GM23338 (cell line): Measurements from ENCODE around the gene NNT. TPM values are rescaled to one million over a fixed set of nuclear protein-coding genes. Genes with fewer than 3 reads are reported as not detected.
"Not testable (repeated sequence)": the region's sequence is repeated elsewhere in the genome, so short reads cannot be mapped to it uniquely, and the experiment has no call there.

Experiments used
- ATAC-seq: fragments of 200-7000 bp; cut with Tn5 transposase; 3 replicates; pipeline ENCODE4 v1.9.1; 2020
- DNase-seq: peaks from one replicate; pipeline ENCODE4 v3.0.0-alpha.2; 2015; ENCODE audit warnings: low spot score
- H2AFZ ChIP-seq: fragments of 200-600 bp; sonication (generic); 2 replicates; pipeline ENCODE4 v1.8.0; 2016; ENCODE audit warnings: antibody characterized with exemption, mild to moderate bottlenecking, moderate library complexity
- H3F3A ChIP-seq: fragments of 200-600 bp; sonication (generic); replicated peaks from 2 replicates; pipeline ENCODE4 v1.8.0; 2017; ENCODE audit warnings: antibody characterized with exemption, mixed run types, low read depth
- H3K27ac ChIP-seq: fragments of 200-600 bp; sonication (generic); 2 replicates; pipeline ENCODE4 v1.6.1; 2016; ENCODE audit warnings: low read depth
- H3K27me3 ChIP-seq: fragments of 200-600 bp; sonication (generic); 2 replicates; pipeline ENCODE4 v1.8.0; 2016; ENCODE audit warnings: mild to moderate bottlenecking, mixed run types, moderate library complexity; ENCODE audit not compliant: insufficient read depth
- H3K36me3 ChIP-seq: fragments of 200-600 bp; sonication (generic); 2 replicates; pipeline ENCODE4 v1.8.0; 2016; ENCODE audit warnings: mild to moderate bottlenecking; ENCODE audit not compliant: insufficient read depth
- H3K4me1 ChIP-seq: fragments of 200-600 bp; sonication (generic); 2 replicates; pipeline ENCODE4 v1.8.0; 2016; ENCODE audit warnings: mild to moderate bottlenecking, moderate library complexity; ENCODE audit not compliant: insufficient read depth
- H3K4me2 ChIP-seq: fragments of 200-600 bp; sonication (generic); 2 replicates; pipeline ENCODE4 v1.7.1; 2017; ENCODE audit warnings: mixed run types
- H3K4me3 ChIP-seq: fragments of 200-600 bp; sonication (generic); 2 replicates; pipeline ENCODE4 v1.6.1; 2016; ENCODE audit warnings: mixed run types
- H3K79me2 ChIP-seq: fragments of 200-600 bp; sonication (generic); replicated peaks from 2 replicates; pipeline ENCODE4 v1.8.0; 2017; ENCODE audit warnings: mild to moderate bottlenecking; ENCODE audit not compliant: insufficient read depth
- H3K9me2 ChIP-seq: fragments of 200-600 bp; sonication (generic); 2 replicates; pipeline ENCODE4 v1.8.0; 2017; ENCODE audit not compliant: insufficient read depth
- H4K20me1 ChIP-seq: fragments of 200-600 bp; sonication (generic); replicated peaks from 2 replicates; pipeline ENCODE4 v1.8.0; 2017; ENCODE audit warnings: mild to moderate bottlenecking; ENCODE audit not compliant: insufficient read depth
- H3K27ac Mint-ChIP-seq: 2 replicates; pipeline ENCODE4 v1.8.0; 2020; ENCODE audit warnings: inconsistent platforms, mild to moderate bottlenecking, moderate library complexity, mixed read lengths
- H3K27me3 Mint-ChIP-seq: 3 replicates; pipeline ENCODE4 v1.8.0; 2022; ENCODE audit warnings: low read depth, mild to moderate bottlenecking, moderate library complexity, mixed read lengths, inconsistent platforms; ENCODE audit not compliant: insufficient read depth, poor library complexity
- H3K36me3 Mint-ChIP-seq: 3 replicates; pipeline ENCODE4 v1.8.0; 2021; ENCODE audit warnings: low read depth, mild to moderate bottlenecking, inconsistent platforms, moderate library complexity, mixed read lengths
- H3K4me1 Mint-ChIP-seq: 3 replicates; pipeline ENCODE4 v1.8.0; 2020; ENCODE audit warnings: mild to moderate bottlenecking, inconsistent platforms, mixed read lengths
- H3K4me3 Mint-ChIP-seq: 3 replicates; pipeline ENCODE4 v1.8.0; 2021; ENCODE audit warnings: moderate library complexity, mild to moderate bottlenecking, inconsistent platforms, mixed read lengths
- H3K9me3 Mint-ChIP-seq: 3 replicates; pipeline ENCODE4 v1.8.0; 2020; ENCODE audit warnings: moderate library complexity, mild to moderate bottlenecking, inconsistent platforms, mixed read lengths
- CREB1 ChIP-seq: fragments of 250-450 bp; sonication (Bioruptor Pico); IDR thresholded peaks from 2 replicates; pipeline ENCODE4 v1.5.0; 2020; ENCODE audit warnings: low read depth, mild to moderate bottlenecking, moderate library complexity
- EZH2 ChIP-seq: fragments of 200-600 bp; sonication (generic); IDR thresholded peaks from one replicate; pipeline ENCODE4 v1.8.0; 2017; ENCODE audit warnings: antibody characterized with exemption, mild to moderate bottlenecking, low read depth; ENCODE audit not compliant: unreplicated experiment
- JUNB ChIP-seq: IDR thresholded peaks from one replicate; pipeline ENCODE4 v1.6.1; 2016; ENCODE audit warnings: antibody characterized with exemption; ENCODE audit not compliant: unreplicated experiment
- NANOG ChIP-seq: IDR thresholded peaks from 2 replicates; pipeline ENCODE4 v1.6.1; 2016; ENCODE audit warnings: antibody characterized with exemption, borderline replicate concordance
- POLR2AphosphoS5 ChIP-seq: IDR thresholded peaks from 2 replicates; pipeline ENCODE4 v1.6.1; 2016; ENCODE audit warnings: antibody characterized with exemption, low read depth
- STAT1 ChIP-seq: IDR thresholded peaks from one replicate; pipeline ENCODE4 v1.6.1; 2016; ENCODE audit warnings: antibody characterized with exemption; ENCODE audit not compliant: unreplicated experiment
- polyA plus RNA-seq: library from polyadenylated mRNA; unstranded; fragments of >200 nt; fragmentation: Nextera tagmentation; extraction: Ambion mirVana; gene quantifications from 2 replicates; pipeline ENCODE4 v1.2.1, GENCODE V29; 2016
- total RNA-seq: library from RNA; depleted of rRNA; stranded (reverse); fragments of >200 nt; shearing (Covaris generic); gene quantifications from 2 replicates; pipeline ENCODE4 v1.2.3, GENCODE V29; 2014
- TF ChIP-seq, protein P1 (sequence below): fragments of 250-450 bp; sonication (Bioruptor Pico); IDR thresholded peaks from 2 replicates; pipeline ENCODE4 v1.5.0; 2020; ENCODE audit warnings: mild to moderate bottlenecking, moderate library complexity
- TF ChIP-seq, protein P2 (sequence below): IDR thresholded peaks from 2 replicates; pipeline ENCODE4 v1.6.1; 2016; ENCODE audit warnings: antibody characterized with exemption
- TF ChIP-seq, protein P3 (sequence below), 2 experiments: fragments of 200-600 bp in 1 of 2; sonication (generic) in 1 of 2; conservative IDR thresholded peaks; 2 replicates each; pipeline versions ENCODE4 v1.5.1 to v1.6.1; 2016 to 2017; ENCODE audit warnings: antibody characterized with exemption in 2 of 2, low read depth in 2 of 2, mild to moderate bottlenecking in 2 of 2, moderate library complexity in 1 of 2
- TF ChIP-seq, protein P4 (sequence below): IDR thresholded peaks from one replicate; pipeline ENCODE4 v1.6.1; 2018; ENCODE audit warnings: antibody characterized with exemption; ENCODE audit not compliant: unreplicated experiment

The NNT gene
- total and polyA plus RNA-seq, 2 experiments from 2014 or later: 10.8 to 15.9 TPM

DNA sequence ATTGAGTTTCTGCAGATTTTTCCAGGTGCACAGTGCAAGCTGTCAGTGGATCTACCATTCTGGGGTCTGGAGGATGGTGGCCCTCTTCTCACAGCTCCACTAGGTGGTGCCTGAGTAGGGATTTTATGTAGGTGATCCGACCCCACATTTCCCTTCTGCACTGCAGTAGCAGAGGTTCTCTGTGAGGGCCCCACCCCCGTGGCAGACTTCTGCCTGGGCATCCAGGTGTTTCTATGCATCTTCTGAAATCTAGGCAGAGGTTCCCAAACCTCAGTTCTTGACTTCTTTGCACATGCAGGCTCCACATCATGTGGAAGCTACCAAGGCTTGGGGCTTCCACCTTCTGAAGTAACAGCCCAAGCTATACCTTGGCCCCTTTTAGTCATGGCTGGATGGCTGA is 93.5 kb downstream of the NNT start:
- H3F3A ChIP-seq, H3K4me1 Mint-ChIP-seq, H3K27me3 ChIP-seq, H3K27me3 Mint-ChIP-seq, H3K4me2 ChIP-seq, H2AFZ ChIP-seq, H3K79me2 ChIP-seq, H3K4me3 ChIP-seq, H3K4me1 ChIP-seq, H4K20me1 ChIP-seq, H3K36me3 ChIP-seq, H3K27ac Mint-ChIP-seq, H3K27ac ChIP-seq, ATAC-seq, H3K4me3 Mint-ChIP-seq, H3K9me2 ChIP-seq: not testable (repeated sequence)
- peaks cover 31% of the 10 kb centered on the region for H3K9me3 Mint-ChIP-seq
- DNase-seq: peak; percentile 5
- H3K36me3 Mint-ChIP-seq: peaks cover 35% of the 10 kb centered on the region

DNA sequence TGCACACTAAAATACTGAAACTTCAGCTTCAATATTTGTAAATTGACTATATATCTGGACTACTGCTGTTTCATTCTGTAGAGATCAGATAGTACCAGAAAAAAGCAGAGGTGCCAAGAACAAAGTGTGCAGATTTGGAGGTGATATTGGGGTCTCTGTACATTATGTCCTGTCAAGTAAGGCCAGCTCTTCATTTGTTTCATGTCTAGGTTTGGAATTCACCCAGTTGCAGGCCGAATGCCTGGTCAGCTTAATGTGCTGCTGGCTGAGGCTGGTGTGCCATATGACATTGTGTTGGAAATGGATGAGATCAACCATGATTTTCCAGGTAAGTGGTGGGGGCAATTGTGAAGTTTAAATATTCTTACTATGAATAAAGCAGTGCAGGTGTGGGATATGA is 96.9 kb downstream of the NNT start:
- Mint-ChIP-seq H3K36me3 (peaks cover 25% of the 10 kb centered on the region), H3K4me3 (no peak overlapping the region), H3K27me3 (no peaks in the 10 kb centered on the region), H3K27ac (no peak overlapping the region), H3K4me1 (no peaks in the 10 kb centered on the region), H3K9me3 (peaks cover 24% of the 10 kb centered on the region)
- Histone ChIP-seq H2AFZ (no peak overlapping the region), H3K4me3 (no peak overlapping the region), H3K27ac (no peak overlapping the region), H3K4me1 (no peaks in the 10 kb centered on the region), H4K20me1 (no peaks in the 10 kb centered on the region), H3K36me3 (no peaks in the 10 kb centered on the region), H3K27me3 (no peaks in the 10 kb centered on the region), H3K4me2 (no peak overlapping the region), H3K79me2 (no peaks in the 10 kb centered on the region), H3F3A (no peaks in the 10 kb centered on the region), H3K9me2 (no peaks in the 10 kb centered on the region)
- DNase-seq (no peak), ATAC-seq (no peak)
- TF ChIP-seq, protein P1, sequence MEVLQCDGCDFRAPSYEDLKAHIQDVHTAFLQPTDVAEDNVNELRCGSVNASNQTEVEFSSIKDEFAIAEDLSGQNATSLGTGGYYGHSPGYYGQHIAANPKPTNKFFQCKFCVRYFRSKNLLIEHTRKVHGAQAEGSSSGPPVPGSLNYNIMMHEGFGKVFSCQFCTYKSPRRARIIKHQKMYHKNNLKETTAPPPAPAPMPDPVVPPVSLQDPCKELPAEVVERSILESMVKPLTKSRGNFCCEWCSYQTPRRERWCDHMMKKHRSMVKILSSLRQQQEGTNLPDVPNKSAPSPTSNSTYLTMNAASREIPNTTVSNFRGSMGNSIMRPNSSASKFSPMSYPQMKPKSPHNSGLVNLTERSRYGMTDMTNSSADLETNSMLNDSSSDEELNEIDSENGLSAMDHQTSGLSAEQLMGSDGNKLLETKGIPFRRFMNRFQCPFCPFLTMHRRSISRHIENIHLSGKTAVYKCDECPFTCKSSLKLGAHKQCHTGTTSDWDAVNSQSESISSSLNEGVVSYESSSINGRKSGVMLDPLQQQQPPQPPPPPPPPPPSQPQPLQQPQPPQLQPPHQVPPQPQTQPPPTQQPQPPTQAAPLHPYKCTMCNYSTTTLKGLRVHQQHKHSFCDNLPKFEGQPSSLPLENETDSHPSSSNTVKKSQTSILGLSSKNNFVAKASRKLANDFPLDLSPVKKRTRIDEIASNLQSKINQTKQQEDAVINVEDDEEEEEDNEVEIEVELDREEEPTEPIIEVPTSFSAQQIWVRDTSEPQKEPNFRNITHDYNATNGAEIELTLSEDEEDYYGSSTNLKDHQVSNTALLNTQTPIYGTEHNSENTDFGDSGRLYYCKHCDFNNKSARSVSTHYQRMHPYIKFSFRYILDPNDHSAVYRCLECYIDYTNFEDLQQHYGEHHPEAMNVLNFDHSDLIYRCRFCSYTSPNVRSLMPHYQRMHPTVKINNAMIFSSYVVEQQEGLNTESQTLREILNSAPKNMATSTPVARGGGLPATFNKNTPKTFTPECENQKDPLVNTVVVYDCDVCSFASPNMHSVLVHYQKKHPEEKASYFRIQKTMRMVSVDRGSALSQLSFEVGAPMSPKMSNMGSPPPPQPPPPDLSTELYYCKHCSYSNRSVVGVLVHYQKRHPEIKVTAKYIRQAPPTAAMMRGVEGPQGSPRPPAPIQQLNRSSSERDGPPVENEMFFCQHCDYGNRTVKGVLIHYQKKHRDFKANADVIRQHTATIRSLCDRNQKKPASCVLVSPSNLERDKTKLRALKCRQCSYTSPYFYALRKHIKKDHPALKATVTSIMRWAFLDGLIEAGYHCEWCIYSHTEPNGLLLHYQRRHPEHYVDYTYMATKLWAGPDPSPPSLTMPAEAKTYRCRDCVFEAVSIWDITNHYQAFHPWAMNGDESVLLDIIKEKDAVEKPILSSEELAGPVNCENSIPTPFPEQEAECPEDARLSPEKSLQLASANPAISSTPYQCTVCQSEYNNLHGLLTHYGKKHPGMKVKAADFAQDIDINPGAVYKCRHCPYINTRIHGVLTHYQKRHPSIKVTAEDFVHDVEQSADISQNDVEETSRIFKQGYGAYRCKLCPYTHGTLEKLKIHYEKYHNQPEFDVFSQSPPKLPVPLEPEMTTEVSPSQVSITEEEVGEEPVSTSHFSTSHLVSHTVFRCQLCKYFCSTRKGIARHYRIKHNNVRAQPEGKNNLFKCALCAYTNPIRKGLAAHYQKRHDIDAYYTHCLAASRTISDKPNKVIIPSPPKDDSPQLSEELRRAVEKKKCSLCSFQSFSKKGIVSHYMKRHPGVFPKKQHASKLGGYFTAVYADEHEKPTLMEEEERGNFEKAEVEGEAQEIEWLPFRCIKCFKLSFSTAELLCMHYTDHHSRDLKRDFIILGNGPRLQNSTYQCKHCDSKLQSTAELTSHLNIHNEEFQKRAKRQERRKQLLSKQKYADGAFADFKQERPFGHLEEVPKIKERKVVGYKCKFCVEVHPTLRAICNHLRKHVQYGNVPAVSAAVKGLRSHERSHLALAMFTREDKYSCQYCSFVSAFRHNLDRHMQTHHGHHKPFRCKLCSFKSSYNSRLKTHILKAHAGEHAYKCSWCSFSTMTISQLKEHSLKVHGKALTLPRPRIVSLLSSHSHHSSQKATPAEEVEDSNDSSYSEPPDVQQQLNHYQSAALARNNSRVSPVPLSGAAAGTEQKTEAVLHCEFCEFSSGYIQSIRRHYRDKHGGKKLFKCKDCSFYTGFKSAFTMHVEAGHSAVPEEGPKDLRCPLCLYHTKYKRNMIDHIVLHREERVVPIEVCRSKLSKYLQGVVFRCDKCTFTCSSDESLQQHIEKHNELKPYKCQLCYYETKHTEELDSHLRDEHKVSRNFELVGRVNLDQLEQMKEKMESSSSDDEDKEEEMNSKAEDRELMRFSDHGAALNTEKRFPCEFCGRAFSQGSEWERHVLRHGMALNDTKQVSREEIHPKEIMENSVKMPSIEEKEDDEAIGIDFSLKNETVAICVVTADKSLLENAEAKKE (CRISPR knock-in tag): no peak
- TF ChIP-seq EZH2 (no peak), CREB1 (CRISPR knock-in tag) (no peak), JUNB (no peak), STAT1 (no peak), NANOG (no peak), POLR2AphosphoS5 (no peak)
- TF ChIP-seq, protein P2, sequence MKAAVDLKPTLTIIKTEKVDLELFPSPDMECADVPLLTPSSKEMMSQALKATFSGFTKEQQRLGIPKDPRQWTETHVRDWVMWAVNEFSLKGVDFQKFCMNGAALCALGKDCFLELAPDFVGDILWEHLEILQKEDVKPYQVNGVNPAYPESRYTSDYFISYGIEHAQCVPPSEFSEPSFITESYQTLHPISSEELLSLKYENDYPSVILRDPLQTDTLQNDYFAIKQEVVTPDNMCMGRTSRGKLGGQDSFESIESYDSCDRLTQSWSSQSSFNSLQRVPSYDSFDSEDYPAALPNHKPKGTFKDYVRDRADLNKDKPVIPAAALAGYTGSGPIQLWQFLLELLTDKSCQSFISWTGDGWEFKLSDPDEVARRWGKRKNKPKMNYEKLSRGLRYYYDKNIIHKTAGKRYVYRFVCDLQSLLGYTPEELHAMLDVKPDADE: no peak
- TF ChIP-seq, protein P3, sequence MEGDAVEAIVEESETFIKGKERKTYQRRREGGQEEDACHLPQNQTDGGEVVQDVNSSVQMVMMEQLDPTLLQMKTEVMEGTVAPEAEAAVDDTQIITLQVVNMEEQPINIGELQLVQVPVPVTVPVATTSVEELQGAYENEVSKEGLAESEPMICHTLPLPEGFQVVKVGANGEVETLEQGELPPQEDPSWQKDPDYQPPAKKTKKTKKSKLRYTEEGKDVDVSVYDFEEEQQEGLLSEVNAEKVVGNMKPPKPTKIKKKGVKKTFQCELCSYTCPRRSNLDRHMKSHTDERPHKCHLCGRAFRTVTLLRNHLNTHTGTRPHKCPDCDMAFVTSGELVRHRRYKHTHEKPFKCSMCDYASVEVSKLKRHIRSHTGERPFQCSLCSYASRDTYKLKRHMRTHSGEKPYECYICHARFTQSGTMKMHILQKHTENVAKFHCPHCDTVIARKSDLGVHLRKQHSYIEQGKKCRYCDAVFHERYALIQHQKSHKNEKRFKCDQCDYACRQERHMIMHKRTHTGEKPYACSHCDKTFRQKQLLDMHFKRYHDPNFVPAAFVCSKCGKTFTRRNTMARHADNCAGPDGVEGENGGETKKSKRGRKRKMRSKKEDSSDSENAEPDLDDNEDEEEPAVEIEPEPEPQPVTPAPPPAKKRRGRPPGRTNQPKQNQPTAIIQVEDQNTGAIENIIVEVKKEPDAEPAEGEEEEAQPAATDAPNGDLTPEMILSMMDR (conservative IDR thresholded peaks at IDR 0.05; ENCODE audit: low read depth in 2 of 2): no peak
- TF ChIP-seq, protein P4, sequence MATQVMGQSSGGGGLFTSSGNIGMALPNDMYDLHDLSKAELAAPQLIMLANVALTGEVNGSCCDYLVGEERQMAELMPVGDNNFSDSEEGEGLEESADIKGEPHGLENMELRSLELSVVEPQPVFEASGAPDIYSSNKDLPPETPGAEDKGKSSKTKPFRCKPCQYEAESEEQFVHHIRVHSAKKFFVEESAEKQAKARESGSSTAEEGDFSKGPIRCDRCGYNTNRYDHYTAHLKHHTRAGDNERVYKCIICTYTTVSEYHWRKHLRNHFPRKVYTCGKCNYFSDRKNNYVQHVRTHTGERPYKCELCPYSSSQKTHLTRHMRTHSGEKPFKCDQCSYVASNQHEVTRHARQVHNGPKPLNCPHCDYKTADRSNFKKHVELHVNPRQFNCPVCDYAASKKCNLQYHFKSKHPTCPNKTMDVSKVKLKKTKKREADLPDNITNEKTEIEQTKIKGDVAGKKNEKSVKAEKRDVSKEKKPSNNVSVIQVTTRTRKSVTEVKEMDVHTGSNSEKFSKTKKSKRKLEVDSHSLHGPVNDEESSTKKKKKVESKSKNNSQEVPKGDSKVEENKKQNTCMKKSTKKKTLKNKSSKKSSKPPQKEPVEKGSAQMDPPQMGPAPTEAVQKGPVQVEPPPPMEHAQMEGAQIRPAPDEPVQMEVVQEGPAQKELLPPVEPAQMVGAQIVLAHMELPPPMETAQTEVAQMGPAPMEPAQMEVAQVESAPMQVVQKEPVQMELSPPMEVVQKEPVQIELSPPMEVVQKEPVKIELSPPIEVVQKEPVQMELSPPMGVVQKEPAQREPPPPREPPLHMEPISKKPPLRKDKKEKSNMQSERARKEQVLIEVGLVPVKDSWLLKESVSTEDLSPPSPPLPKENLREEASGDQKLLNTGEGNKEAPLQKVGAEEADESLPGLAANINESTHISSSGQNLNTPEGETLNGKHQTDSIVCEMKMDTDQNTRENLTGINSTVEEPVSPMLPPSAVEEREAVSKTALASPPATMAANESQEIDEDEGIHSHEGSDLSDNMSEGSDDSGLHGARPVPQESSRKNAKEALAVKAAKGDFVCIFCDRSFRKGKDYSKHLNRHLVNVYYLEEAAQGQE: no peak
